HG02885 (cell line): ENCODE data around the gene PHACTR2.

Source experiments
- ATAC-seq: cut with Tn5 transposase; IDR thresholded peaks from one replicate; pipeline ENCODE4 v1.9.1; 2021; ENCODE audit warnings: mild to moderate bottlenecking; ENCODE audit not compliant: unreplicated experiment, poor library complexity

The PHACTR2 gene

GRCh38 chr6:143674483-143675381 lies 3.0 kb upstream of the PHACTR2 start:
- no peak for ATAC-seq

GRCh38 chr6:143675382-143675900 lies 2.3 kb upstream of the PHACTR2 start:
- ATAC-seq = no peak

GRCh38 chr6:143675946-143676345 lies 1.8 kb upstream of the PHACTR2 start:
- no peak for ATAC-seq

- no peak for ATAC-seq
These were observed 1.2 kb upstream of the PHACTR2 start for GRCh38 chr6:143676437-143677045.

GRCh38 chr6:143677577-143677890 lies 231 bp upstream of the PHACTR2 start:
- ATAC-seq = no peak

- no peak for ATAC-seq
These were observed 1.3 kb downstream of the PHACTR2 start for GRCh38 chr6:143679041-143679440.

GRCh38 chr6:143680141-143680540 lies 2.4 kb downstream of the PHACTR2 start:
- no peak for ATAC-seq

- no peak for ATAC-seq
These were observed 5.0 kb downstream of the PHACTR2 start for GRCh38 chr6:143682805-143683204.

GRCh38 chr6:143684486-143684885 lies 6.7 kb downstream of the PHACTR2 start:
- no peak for ATAC-seq

GRCh38 chr6:143685653-143686052 lies 7.9 kb downstream of the PHACTR2 start:
- no peak for ATAC-seq

- ATAC-seq = no peak
These were observed 9.8 kb downstream of the PHACTR2 start for GRCh38 chr6:143687591-143687990.

- ATAC-seq = no peak
These were observed 10.9 kb downstream of the PHACTR2 start for GRCh38 chr6:143688681-143689080.

GRCh38 chr6:143689852-143690251 lies 12.1 kb downstream of the PHACTR2 start:
- ATAC-seq = no peak

- no peak for ATAC-seq
These were observed 13.4 kb downstream of the PHACTR2 start for GRCh38 chr6:143691155-143691554.

- no peak for ATAC-seq
These were observed 14.3 kb downstream of the PHACTR2 start for GRCh38 chr6:143691900-143692636.

GRCh38 chr6:143692696-143693095 lies 14.9 kb downstream of the PHACTR2 start:
- no peak for ATAC-seq

- no peak for ATAC-seq
These were observed 16.2 kb downstream of the PHACTR2 start for GRCh38 chr6:143694013-143694412.

GRCh38 chr6:143694560-143694959 lies 16.8 kb downstream of the PHACTR2 start:
- ATAC-seq = no peak

GRCh38 chr6:143695130-143695968 lies 17.6 kb downstream of the PHACTR2 start:
- ATAC-seq = no peak
